H9 (cell line): Measurements from ENCODE around the gene EBP. TPM values are rescaled to one million over a fixed set of nuclear protein-coding genes. Genes with fewer than 3 reads are reported as not detected.

Source experiments
- DNase-seq: peaks from one replicate; pipeline ENCODE4 v3.0.0-alpha.2; 2017
- H2AFZ ChIP-seq: one replicate; pipeline ENCODE4 v1.6.1; 2013; ENCODE audit warnings: mild to moderate bottlenecking, low read length, control low read depth, moderate library complexity
- H2AK5ac ChIP-seq: 2 replicates; pipeline ENCODE4 v1.6.1; 2013; ENCODE audit warnings: low read length, control low read depth, mixed read lengths; ENCODE audit not compliant: insufficient read length
- H2BK120ac ChIP-seq: one replicate; pipeline ENCODE4 v1.6.1; 2013; ENCODE audit warnings: low read depth, mild to moderate bottlenecking, low read length, control low read depth, inconsistent platforms; ENCODE audit not compliant: poor library complexity, severe bottlenecking
- H2BK12ac ChIP-seq: 2 replicates; pipeline ENCODE4 v1.6.1; 2013; ENCODE audit warnings: low read length, control low read depth, mixed read lengths, low read depth; ENCODE audit not compliant: insufficient read length
- H2BK15ac ChIP-seq: 2 replicates; pipeline ENCODE4 v1.6.1; 2013; ENCODE audit warnings: low read depth, low read length, control low read depth
- H2BK20ac ChIP-seq: one replicate; pipeline ENCODE4 v1.6.1; 2013; ENCODE audit warnings: low read depth, mild to moderate bottlenecking, low read length, control low read depth, inconsistent platforms; ENCODE audit not compliant: poor library complexity, severe bottlenecking
- H2BK5ac ChIP-seq: 2 replicates; pipeline ENCODE4 v1.6.1; 2013; ENCODE audit warnings: low read length, control low read depth, mixed read lengths; ENCODE audit not compliant: insufficient read length
- H3K14ac ChIP-seq: 2 replicates; pipeline ENCODE4 v1.6.1; 2013; ENCODE audit warnings: low read length, control low read depth; ENCODE audit not compliant: insufficient read depth
- H3K18ac ChIP-seq: 2 replicates; pipeline ENCODE4 v1.6.1; 2013; ENCODE audit warnings: low read depth, mild to moderate bottlenecking, mixed read lengths, low read length, control low read depth; ENCODE audit not compliant: insufficient read length
- H3K23ac ChIP-seq: 2 replicates; pipeline ENCODE4 v1.6.1; 2013; ENCODE audit warnings: low read length, control low read depth, mixed read lengths, low read depth; ENCODE audit not compliant: insufficient read length
- H3K23me2 ChIP-seq: 2 replicates; pipeline ENCODE4 v1.6.1; 2013; ENCODE audit warnings: low read depth, mild to moderate bottlenecking, mixed read lengths, low read length, control low read depth; ENCODE audit not compliant: insufficient read length, poor library complexity, severe bottlenecking
- H3K27ac ChIP-seq: 2 replicates; pipeline ENCODE4 v1.5.1; 2013; ENCODE audit warnings: low read length, control low read depth, mixed read lengths, low read depth; ENCODE audit not compliant: insufficient read length
- H3K27me3 ChIP-seq: 2 replicates; pipeline ENCODE4 v1.6.1; 2013; ENCODE audit warnings: low read length, control low read depth, inconsistent platforms; ENCODE audit not compliant: insufficient read depth
- H3K4ac ChIP-seq: 2 replicates; pipeline ENCODE4 v1.6.1; 2013; ENCODE audit warnings: low read depth, mild to moderate bottlenecking, control low read depth, inconsistent platforms, low read length, moderate library complexity
- H3K4me1 ChIP-seq: 2 replicates; pipeline ENCODE4 v1.6.1; 2013; ENCODE audit warnings: low read length, control low read depth, inconsistent platforms; ENCODE audit not compliant: insufficient read depth
- H3K4me2 ChIP-seq: 2 replicates; pipeline ENCODE4 v1.6.1; 2013; ENCODE audit warnings: low read length, control low read depth, mixed read lengths; ENCODE audit not compliant: insufficient read length, insufficient read depth
- H3K56ac ChIP-seq: 2 replicates; pipeline ENCODE4 v1.6.1; 2013; ENCODE audit warnings: low read depth, mild to moderate bottlenecking, mixed read lengths, low read length, control low read depth; ENCODE audit not compliant: insufficient read length
- H3K79me1 ChIP-seq: 2 replicates; pipeline ENCODE4 v1.6.1; 2013; ENCODE audit warnings: low read depth, mild to moderate bottlenecking, moderate library complexity, low read length, control low read depth, inconsistent platforms; ENCODE audit not compliant: insufficient read depth, poor library complexity, severe bottlenecking
- H3K79me2 ChIP-seq: 2 replicates; pipeline ENCODE4 v1.6.1; 2013; ENCODE audit warnings: low read length, control low read depth, inconsistent platforms; ENCODE audit not compliant: insufficient read depth
- H3K9ac ChIP-seq: 2 replicates; pipeline ENCODE4 v1.6.1; 2013; ENCODE audit warnings: low read length, control low read depth, mixed read lengths; ENCODE audit not compliant: insufficient read length; ENCODE audit errors: extremely low read depth
- H3K9me3 ChIP-seq: one replicate; pipeline ENCODE4 v1.6.1; 2013; ENCODE audit warnings: low read depth, low read length, inconsistent platforms; ENCODE audit not compliant: control insufficient read depth
- H3T11ph ChIP-seq: one replicate; pipeline ENCODE4 v1.6.1; 2013; ENCODE audit warnings: mild to moderate bottlenecking, low read length, control low read depth, inconsistent platforms
- H4K20me1 ChIP-seq: one replicate; pipeline ENCODE4 v1.6.1; 2013; ENCODE audit not compliant: control insufficient read depth, insufficient read length, insufficient read depth
- H4K5ac ChIP-seq: 2 replicates; pipeline ENCODE4 v1.6.1; 2013; ENCODE audit warnings: low read depth, mild to moderate bottlenecking, mixed read lengths, low read length, control low read depth; ENCODE audit not compliant: insufficient read length
- H4K8ac ChIP-seq: replicated peaks from 2 replicates; pipeline ENCODE4 v1.6.1; 2013; ENCODE audit warnings: low read length, control low read depth, mixed read lengths, low read depth; ENCODE audit not compliant: insufficient read length
- H4K91ac ChIP-seq: 2 replicates; pipeline ENCODE4 v1.6.1; 2013; ENCODE audit warnings: low read depth, mild to moderate bottlenecking, moderate library complexity, mixed read lengths, low read length, control low read depth; ENCODE audit not compliant: insufficient read length
- H3K27ac Mint-ChIP-seq, 3 experiments: 2 replicates in 2 of 3; 3 replicates in 1 of 3; pipeline ENCODE4 v1.8.0; 2020 to 2021; ENCODE audit warnings: mixed read lengths in 3 of 3, mild to moderate bottlenecking in 1 of 3, moderate library complexity in 1 of 3
- H3K27me3 Mint-ChIP-seq: 2 replicates; pipeline ENCODE4 v1.8.0; 2021; ENCODE audit warnings: low read depth, mild to moderate bottlenecking, moderate library complexity, mixed read lengths
- H3K36me3 Mint-ChIP-seq, 3 experiments: 2 replicates in 2 of 3; 3 replicates in 1 of 3; pipeline ENCODE4 v1.8.0; 2020 to 2021; ENCODE audit warnings: low read depth in 3 of 3, mixed read lengths in 3 of 3; ENCODE audit not compliant: insufficient read depth in 1 of 3
- H3K4me1 Mint-ChIP-seq, 2 experiments: 2 replicates each; pipeline ENCODE4 v1.8.0; 2020; ENCODE audit warnings: mixed read lengths in 2 of 2
- H3K4me3 Mint-ChIP-seq, 2 experiments: 2 replicates in 1 of 2; 3 replicates in 1 of 2; pipeline ENCODE4 v1.8.0; 2020 to 2021; ENCODE audit warnings: mild to moderate bottlenecking in 2 of 2, mixed read lengths in 2 of 2, moderate library complexity in 1 of 2
- H3K9me3 Mint-ChIP-seq, 2 experiments: 2 replicates in 1 of 2; 3 replicates in 1 of 2; pipeline ENCODE4 v1.8.0; 2020; ENCODE audit warnings: mild to moderate bottlenecking in 2 of 2, mixed read lengths in 2 of 2, moderate library complexity in 1 of 2
- CTCF ChIP-seq: fragments of 200-600 bp; sonication (generic); conservative IDR thresholded peaks from 3 replicates; pipeline ENCODE4 v1.8.0; 2021; ENCODE audit warnings: antibody characterized with exemption, mild to moderate bottlenecking
- WGBS: extraction: QIAGEN DNeasy Blood & Tissue Kit; methylation state at CpG from one replicate; pipeline ENCODE4 v1.1.7; 2013; ENCODE audit warnings: missing lambda C conversion rate, low lambda C conversion rate, mixed read lengths; ENCODE audit not compliant: insufficient read length; ENCODE audit errors: extremely low coverage; 5-methylcytosine and 5-hydroxymethylcytosine counted together
- total RNA-seq: library from RNA; stranded (reverse); gene quantifications from 2 replicates; pipeline ENCODE4 v1.2.1, GENCODE V29; 2021

The EBP gene
- total RNA-seq, 1 experiment from 2014 or later: 117 TPM

- H3K27ac Mint-ChIP-seq: no peak overlapping the region
Observed at GRCh38 chrX:48540480-48540879, 18.9 kb downstream of the EBP start.

More at GRCh38 chrX:48540480-48540879, 18.9 kb downstream of the EBP start:
- peaks cover 7 to 28% (median 7%) of the 10 kb centered on the region in 3 experiments for H3K36me3 Mint-ChIP-seq
- Histone ChIP-seq H2BK20ac (no peak overlapping the region), H3K27ac (no peak overlapping the region), H3K9me3 (peaks cover 19% of the 10 kb centered on the region), H3K23me2 (no peaks in the 10 kb centered on the region), H2BK120ac (no peak overlapping the region), H3K4me2 (peak overlapping the region; percentile 63), H3K56ac (no peak overlapping the region), H2BK12ac (no peak overlapping the region), H2AFZ (no peak overlapping the region), H3K4me1 (no peaks in the 10 kb centered on the region), H4K8ac (no peak overlapping the region), H2AK5ac (no peak overlapping the region), H3K14ac (no peak overlapping the region), H3K27me3 (no peaks in the 10 kb centered on the region), H2BK5ac (no peak overlapping the region), H3K23ac (no peak overlapping the region), H4K5ac (no peak overlapping the region), H3K79me2 (no peaks in the 10 kb centered on the region), H4K91ac (no peak overlapping the region), H3K9ac (no peak overlapping the region), H2BK15ac (no peak overlapping the region), H4K20me1 (no peaks in the 10 kb centered on the region), H3T11ph (no peak overlapping the region), H3K79me1 (no peaks in the 10 kb centered on the region), H3K18ac (no peak overlapping the region), H3K4ac (no peak overlapping the region)
- no CpG with 5 or more reads among the region's 7 CpGs for WGBS
- H3K4me1 Mint-ChIP-seq: peaks cover 5 to 6% of the 10 kb centered on the region in 2 experiments
- H3K9me3 Mint-ChIP-seq: peaks cover 60 to 79% of the 10 kb centered on the region in 2 experiments
- no peaks in the 10 kb centered on the region for H3K27me3 Mint-ChIP-seq
- DNase-seq: no peak
- no peak for TF ChIP-seq CTCF
- H3K4me3 Mint-ChIP-seq: peak overlapping the region; percentile 87 to 91
